NCI-H345 treated with DMSO at 0.1 percent for 48 hours (cell line): ENCODE data around the gene PIK3R6.
"Not testable (repeated sequence)": the region's sequence is repeated elsewhere in the genome, so short reads cannot be mapped to it uniquely, and the experiment has no call there.

Experiments
- DNase-seq: peaks from one replicate; lab custom pipeline; 2025; ENCODE audit not compliant: unreplicated experiment; lab: John Stamatoyannopoulos, UW

PIK3R6 gene

GRCh38 chr17:8829036-8829941, 38.2 kb downstream of the PIK3R6 start:
- DNase-seq = no peak

- DNase-seq = no peak
Observed at GRCh38 chr17:8828517-8828875, 39.0 kb downstream of the PIK3R6 start.

GRCh38 chr17:8826808-8827435, 40.6 kb downstream of the PIK3R6 start:
- no peak for DNase-seq

- no peak for DNase-seq
Observed at GRCh38 chr17:8825802-8826201, 41.7 kb downstream of the PIK3R6 start.

- DNase-seq = no peak
Observed at GRCh38 chr17:8823279-8823678, 44.2 kb downstream of the PIK3R6 start.

- DNase-seq = no peak
Observed at GRCh38 chr17:8822401-8823035, 45.0 kb downstream of the PIK3R6 start.

- no peak for DNase-seq
Observed at GRCh38 chr17:8821446-8822105, 45.9 kb downstream of the PIK3R6 start.

- peak; percentile 10 for DNase-seq
Observed at GRCh38 chr17:8820311-8821010, 47.0 kb downstream of the PIK3R6 start.

- no peak for DNase-seq
Observed at GRCh38 chr17:8818654-8819330, 48.7 kb downstream of the PIK3R6 start.

GRCh38 chr17:8818047-8818446, 49.4 kb downstream of the PIK3R6 start:
- no peak for DNase-seq

- DNase-seq = no peak
Observed at GRCh38 chr17:8806926-8807550, 60.4 kb downstream of the PIK3R6 start.

- DNase-seq = no peak
Observed at GRCh38 chr17:8806253-8806925, 61.1 kb downstream of the PIK3R6 start.

- not testable (repeated sequence) for DNase-seq
Observed at GRCh38 chr17:8805396-8805795, 62.1 kb downstream of the PIK3R6 start.

- DNase-seq = no peak
Observed at GRCh38 chr17:8803531-8804420, 63.7 kb downstream of the PIK3R6 start.

- no peak for DNase-seq
Observed at GRCh38 chr17:8801135-8801840, 66.2 kb downstream of the PIK3R6 start.

GRCh38 chr17:8800656-8801055, 66.8 kb downstream of the PIK3R6 start:
- no peak for DNase-seq

- no peak for DNase-seq
Observed at GRCh38 chr17:8799570-8800212, 67.8 kb downstream of the PIK3R6 start.
